ENCODE results near the gene CRACR2A. TPM values are rescaled to one million over a fixed set of nuclear protein-coding genes. Genes with fewer than 3 reads are reported as not detected.

Gene CRACR2A
- total RNA-seq, 4 donors from 2014 or later: 0.91 to 2.3 (median 1.9) TPM

GRCh38 chr12:3747976-3748619 lies 4.8 kb downstream of the CRACR2A start:
- 51 to 90% methylated on average over 4 to 5 of the region's 5 CpGs for WGBS, 2 donors
- H3K4me3 ChIP-seq: no peak overlapping the region
- DNase-seq: no peak
- TF ChIP-seq POLR2A (IDR thresholded peaks at IDR 0.05) (no peak), CTCF (IDR thresholded peaks at IDR 0.05) (no peak)
- peaks cover 7 to 17% (median 7%) of the 10 kb centered on the region in 3 donors for H3K4me1 ChIP-seq
- H3K9me3 ChIP-seq: peaks cover 0 to 4% (median 0%) of the 10 kb centered on the region in 3 donors
- intact Hi-C loops (cut with DNase I): no loop called here
- H3K27ac ChIP-seq: no peak overlapping the region
- H3K27me3 ChIP-seq: peaks cover 0 to 15% (median 0%) of the 10 kb centered on the region in 4 donors
- H3K36me3 ChIP-seq: no peaks in the 10 kb centered on the region

GRCh38 chr12:3747543-3747942 lies 5.4 kb downstream of the CRACR2A start:
- peaks cover 3 to 11% (median 3%) of the 10 kb centered on the region in 3 donors for H3K4me1 ChIP-seq
- H3K36me3 ChIP-seq: no peaks in the 10 kb centered on the region
- H3K9me3 ChIP-seq: peaks cover 0 to 4% (median 0%) of the 10 kb centered on the region in 3 donors
- no peak for DNase-seq
- TF ChIP-seq POLR2A (IDR thresholded peaks at IDR 0.05) (no peak), CTCF (IDR thresholded peaks at IDR 0.05) (no peak)
- 21 to 49% methylated on average over 6 of the region's 6 CpGs for WGBS, 2 donors
- H3K27ac ChIP-seq: peak overlapping the region in 1 of 4 donors; percentile 17
- peaks cover 0 to 10% (median 0%) of the 10 kb centered on the region in 4 donors for H3K27me3 ChIP-seq
- intact Hi-C loops (cut with DNase I): no loop called here
- H3K4me3 ChIP-seq: no peak overlapping the region

DNA sequence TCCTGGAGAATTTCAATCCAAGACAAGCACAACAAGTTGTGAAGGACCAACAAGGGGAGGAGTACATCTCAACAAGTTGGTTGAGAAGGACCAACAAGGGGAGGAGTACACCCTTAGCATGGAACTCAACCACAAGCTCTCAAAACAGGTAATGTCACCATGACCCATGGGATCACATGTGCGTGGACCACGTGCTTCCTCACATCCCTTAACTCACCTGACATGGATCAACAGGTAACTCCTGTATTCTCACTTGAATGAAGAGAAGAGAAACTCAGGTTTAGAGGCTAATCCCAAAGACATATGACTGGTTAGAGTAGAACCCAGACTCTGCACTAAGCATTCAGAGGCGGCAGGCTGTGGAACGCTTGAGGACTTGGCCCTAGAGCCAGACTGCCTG lies 6.2 kb downstream of the CRACR2A start:
- 89 to 94% methylated on average over 3 to 4 of the region's 4 CpGs for WGBS, 2 donors
- H3K27me3 ChIP-seq: peaks cover 0 to 4% (median 0%) of the 10 kb centered on the region in 4 donors
- peak overlapping the region in 1 of 4 donors; percentile 17 for H3K27ac ChIP-seq
- peaks cover 0 to 8% (median 0%) of the 10 kb centered on the region in 3 donors for H3K4me1 ChIP-seq
- no peak for TF ChIP-seq CTCF (IDR thresholded peaks at IDR 0.05)
- no peak for TF ChIP-seq POLR2A (IDR thresholded peaks at IDR 0.05)
- H3K9me3 ChIP-seq: peaks cover 0 to 4% (median 0%) of the 10 kb centered on the region in 3 donors
- intact Hi-C loops (cut with DNase I): no loop called here
- DNase-seq: no peak
- H3K36me3 ChIP-seq: no peaks in the 10 kb centered on the region
- H3K4me3 ChIP-seq: no peak overlapping the region

- WGBS, 2 donors: 88 to 100% methylated on average over 3 to 6 of the region's 6 CpGs
These were observed 7.8 kb downstream of the CRACR2A start for GRCh38 chr12:3745152-3745551.

More at GRCh38 chr12:3745152-3745551, 7.8 kb downstream of the CRACR2A start:
- no peaks in the 10 kb centered on the region for H3K36me3 ChIP-seq
- H3K4me1 ChIP-seq: peaks cover 0 to 8% (median 0%) of the 10 kb centered on the region in 3 donors
- H3K27ac ChIP-seq: no peak overlapping the region
- DNase-seq: no peak
- no peaks in the 10 kb centered on the region for H3K27me3 ChIP-seq
- H3K4me3 ChIP-seq: no peak overlapping the region
- TF ChIP-seq CTCF (IDR thresholded peaks at IDR 0.05) (no peak), POLR2A (IDR thresholded peaks at IDR 0.05) (no peak)
- intact Hi-C loops (cut with DNase I): no loop called here
- peaks cover 0 to 4% (median 0%) of the 10 kb centered on the region in 3 donors for H3K9me3 ChIP-seq
